Ishikawa (cell line): Measurements from ENCODE around the gene SHISA8.

Experiments used
- CEBPB ChIP-seq: IDR thresholded peaks from 2 replicates; pipeline ENCODE4 v1.6.1; 2012
- CREB1 ChIP-seq: IDR thresholded peaks from 2 replicates; pipeline ENCODE4 v1.6.1; 2012; ENCODE audit warnings: low read depth
- EP300 ChIP-seq: IDR thresholded peaks from 2 replicates; pipeline ENCODE4 v1.6.1; 2012; ENCODE audit warnings: borderline replicate concordance
- FOXM1 ChIP-seq: IDR thresholded peaks from 2 replicates; pipeline ENCODE4 v1.6.1; 2012; ENCODE audit warnings: low read depth, borderline replicate concordance
- NFIC ChIP-seq: IDR thresholded peaks from 2 replicates; pipeline ENCODE4 v1.6.1; 2012
- RAD21 ChIP-seq: IDR thresholded peaks from 2 replicates; pipeline ENCODE4 v1.6.1; 2012; ENCODE audit warnings: low read depth
- TAF1 ChIP-seq: IDR thresholded peaks from 2 replicates; pipeline ENCODE4 v1.6.1; 2012; ENCODE audit warnings: low read depth, mild to moderate bottlenecking
- TCF12 ChIP-seq: IDR thresholded peaks from 2 replicates; pipeline ENCODE4 v1.6.1; 2012; ENCODE audit warnings: low read depth
- TEAD4 ChIP-seq: IDR thresholded peaks from 2 replicates; pipeline ENCODE4 v1.6.1; 2012
- YY1 ChIP-seq: IDR thresholded peaks from 2 replicates; pipeline ENCODE4 v1.6.1; 2012; ENCODE audit warnings: low read depth
- ZBTB7A ChIP-seq: IDR thresholded peaks from 2 replicates; pipeline ENCODE4 v1.6.1; 2012; ENCODE audit warnings: low read depth
- TF ChIP-seq, protein P1 (sequence below): IDR thresholded peaks from 2 replicates; pipeline ENCODE4 v1.6.1; 2012
- TF ChIP-seq, protein P2 (sequence below): IDR thresholded peaks from 2 replicates; pipeline ENCODE4 v1.6.1; 2012; ENCODE audit warnings: low read depth, mild to moderate bottlenecking
- TF ChIP-seq, protein P3 (sequence below): IDR thresholded peaks from 2 replicates; pipeline ENCODE4 v1.6.1; 2012

GRCh38 chr22:41914611-41915034 lies 251 bp downstream of the SHISA8 start:
- TF ChIP-seq, protein P1, sequence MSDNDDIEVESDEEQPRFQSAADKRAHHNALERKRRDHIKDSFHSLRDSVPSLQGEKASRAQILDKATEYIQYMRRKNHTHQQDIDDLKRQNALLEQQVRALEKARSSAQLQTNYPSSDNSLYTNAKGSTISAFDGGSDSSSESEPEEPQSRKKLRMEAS = no peak
- no peak; the same call in 1 of the 2 replicates for TF ChIP-seq TAF1
- TF ChIP-seq EP300 = no peak
- no peak for TF ChIP-seq CEBPB
- TF ChIP-seq YY1 = no peak
- TF ChIP-seq RAD21 = no peak
- TF ChIP-seq NFIC = no peak
- TF ChIP-seq TCF12 = no peak
- no peak for TF ChIP-seq FOXM1
- TF ChIP-seq TEAD4 = no peak
- TF ChIP-seq, protein P2, sequence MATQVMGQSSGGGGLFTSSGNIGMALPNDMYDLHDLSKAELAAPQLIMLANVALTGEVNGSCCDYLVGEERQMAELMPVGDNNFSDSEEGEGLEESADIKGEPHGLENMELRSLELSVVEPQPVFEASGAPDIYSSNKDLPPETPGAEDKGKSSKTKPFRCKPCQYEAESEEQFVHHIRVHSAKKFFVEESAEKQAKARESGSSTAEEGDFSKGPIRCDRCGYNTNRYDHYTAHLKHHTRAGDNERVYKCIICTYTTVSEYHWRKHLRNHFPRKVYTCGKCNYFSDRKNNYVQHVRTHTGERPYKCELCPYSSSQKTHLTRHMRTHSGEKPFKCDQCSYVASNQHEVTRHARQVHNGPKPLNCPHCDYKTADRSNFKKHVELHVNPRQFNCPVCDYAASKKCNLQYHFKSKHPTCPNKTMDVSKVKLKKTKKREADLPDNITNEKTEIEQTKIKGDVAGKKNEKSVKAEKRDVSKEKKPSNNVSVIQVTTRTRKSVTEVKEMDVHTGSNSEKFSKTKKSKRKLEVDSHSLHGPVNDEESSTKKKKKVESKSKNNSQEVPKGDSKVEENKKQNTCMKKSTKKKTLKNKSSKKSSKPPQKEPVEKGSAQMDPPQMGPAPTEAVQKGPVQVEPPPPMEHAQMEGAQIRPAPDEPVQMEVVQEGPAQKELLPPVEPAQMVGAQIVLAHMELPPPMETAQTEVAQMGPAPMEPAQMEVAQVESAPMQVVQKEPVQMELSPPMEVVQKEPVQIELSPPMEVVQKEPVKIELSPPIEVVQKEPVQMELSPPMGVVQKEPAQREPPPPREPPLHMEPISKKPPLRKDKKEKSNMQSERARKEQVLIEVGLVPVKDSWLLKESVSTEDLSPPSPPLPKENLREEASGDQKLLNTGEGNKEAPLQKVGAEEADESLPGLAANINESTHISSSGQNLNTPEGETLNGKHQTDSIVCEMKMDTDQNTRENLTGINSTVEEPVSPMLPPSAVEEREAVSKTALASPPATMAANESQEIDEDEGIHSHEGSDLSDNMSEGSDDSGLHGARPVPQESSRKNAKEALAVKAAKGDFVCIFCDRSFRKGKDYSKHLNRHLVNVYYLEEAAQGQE = no peak
- TF ChIP-seq ZBTB7A = peak; percentile 64; the same call in 1 of the 2 replicates
- TF ChIP-seq, protein P3, sequence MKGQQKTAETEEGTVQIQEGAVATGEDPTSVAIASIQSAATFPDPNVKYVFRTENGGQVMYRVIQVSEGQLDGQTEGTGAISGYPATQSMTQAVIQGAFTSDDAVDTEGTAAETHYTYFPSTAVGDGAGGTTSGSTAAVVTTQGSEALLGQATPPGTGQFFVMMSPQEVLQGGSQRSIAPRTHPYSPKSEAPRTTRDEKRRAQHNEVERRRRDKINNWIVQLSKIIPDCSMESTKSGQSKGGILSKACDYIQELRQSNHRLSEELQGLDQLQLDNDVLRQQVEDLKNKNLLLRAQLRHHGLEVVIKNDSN = no peak
- TF ChIP-seq CREB1 = no peak
